HG02759 (cell line): ENCODE data around the gene NRXN3.

Experiments
- ATAC-seq: cut with Tn5 transposase; IDR thresholded peaks from one replicate; pipeline ENCODE4 v1.9.1; 2021; ENCODE audit warnings: mild to moderate bottlenecking, moderate library complexity; ENCODE audit not compliant: unreplicated experiment

The NRXN3 gene

GRCh38 chr14:78170203-78170602 is at the start of gene NRXN3:
TSS of gene NRXN3 (plus strand) at chr14:78170373. CDS start at chr14:78243094, 72,721 bp downstream.
- no peak for ATAC-seq

DNA sequence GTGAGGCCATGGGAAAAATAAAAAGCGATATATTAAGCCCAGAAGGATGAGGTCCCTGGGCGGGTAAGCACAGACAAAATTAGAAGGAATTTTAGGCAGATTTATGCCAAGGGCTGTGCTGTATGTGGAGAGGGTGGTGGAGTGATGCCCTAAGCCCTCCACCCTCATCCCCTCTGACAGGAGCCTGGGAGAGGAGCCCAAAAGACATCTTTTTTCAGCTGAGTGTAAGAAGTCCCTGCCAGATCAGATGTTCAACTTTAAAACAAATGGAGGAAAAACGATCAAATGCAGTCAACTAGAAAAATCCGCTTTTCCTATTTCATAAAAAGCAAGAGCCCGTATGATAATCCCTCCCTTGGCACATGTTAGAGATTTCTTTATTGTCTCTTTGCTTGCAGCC is 47.7 kb upstream of the NRXN3 start:
- ATAC-seq, result no peak

DNA sequence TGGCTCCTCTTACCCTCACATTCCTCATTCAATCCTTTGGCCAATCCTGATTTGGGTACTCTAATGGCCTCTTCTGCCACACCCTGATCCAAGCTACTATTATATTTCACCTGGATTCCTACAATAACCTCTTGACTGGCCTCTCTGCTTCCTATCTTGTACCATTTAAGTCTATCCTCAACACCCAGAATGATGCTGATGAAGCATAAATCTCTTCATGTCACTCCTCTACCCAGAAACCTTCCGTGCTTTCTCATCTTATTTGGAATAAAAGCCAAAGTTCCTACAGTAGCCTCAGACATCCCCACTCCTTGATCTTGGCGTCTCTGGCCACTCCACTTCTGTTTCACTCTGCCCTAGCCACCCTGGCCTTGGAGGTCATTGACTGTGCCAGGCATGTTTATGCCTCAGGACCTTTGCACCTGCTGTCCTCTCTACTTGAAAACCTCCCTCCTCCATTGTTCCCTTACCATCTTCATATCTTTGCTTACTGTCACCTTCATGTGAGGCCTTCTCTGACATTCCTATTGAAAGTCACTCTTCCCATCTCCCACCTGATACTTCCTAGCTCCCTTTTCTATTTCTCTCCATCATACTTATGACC is 46.4 kb upstream of the NRXN3 start:
- ATAC-seq, result no peak

DNA sequence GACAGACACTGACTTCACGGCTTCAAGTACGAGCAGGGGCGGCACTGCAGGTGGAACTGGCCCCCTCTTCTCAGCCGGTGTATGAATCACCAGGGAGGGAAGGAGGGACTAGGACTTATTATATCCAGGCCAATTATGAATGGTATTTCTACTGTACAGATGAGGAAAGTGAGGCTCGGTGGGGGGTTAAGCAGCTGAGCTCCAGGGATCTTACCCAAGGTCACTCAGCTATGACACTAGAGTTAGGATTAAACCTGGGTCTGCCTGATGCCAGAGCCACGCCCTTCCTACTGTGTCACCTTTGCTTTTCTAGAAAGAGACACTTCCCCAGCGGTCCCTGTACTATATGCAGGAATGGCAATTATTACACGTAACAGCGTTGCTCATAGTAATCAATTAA is 42.2 kb upstream of the NRXN3 start:
- ATAC-seq, result no peak

DNA sequence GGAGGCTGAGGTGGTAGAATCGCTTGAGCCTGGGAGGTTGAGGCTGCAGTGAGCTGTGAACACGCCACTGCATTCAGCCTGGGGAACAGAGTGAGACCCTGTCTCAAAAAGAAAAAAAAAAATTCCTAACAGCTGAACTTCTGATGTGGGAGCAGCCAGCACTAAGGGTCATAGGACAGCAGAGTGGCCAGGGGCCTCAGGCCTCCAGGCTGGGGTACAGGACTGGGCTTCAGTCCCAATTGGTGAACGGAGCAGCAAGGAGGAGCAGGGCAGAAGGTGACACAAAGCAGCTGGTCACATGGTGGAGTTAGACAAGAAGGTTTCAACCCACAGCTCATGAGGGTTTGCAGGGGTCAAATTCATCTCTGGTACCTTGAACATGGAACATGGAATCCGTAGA is 40.8 kb upstream of the NRXN3 start:
- ATAC-seq, result no peak

DNA sequence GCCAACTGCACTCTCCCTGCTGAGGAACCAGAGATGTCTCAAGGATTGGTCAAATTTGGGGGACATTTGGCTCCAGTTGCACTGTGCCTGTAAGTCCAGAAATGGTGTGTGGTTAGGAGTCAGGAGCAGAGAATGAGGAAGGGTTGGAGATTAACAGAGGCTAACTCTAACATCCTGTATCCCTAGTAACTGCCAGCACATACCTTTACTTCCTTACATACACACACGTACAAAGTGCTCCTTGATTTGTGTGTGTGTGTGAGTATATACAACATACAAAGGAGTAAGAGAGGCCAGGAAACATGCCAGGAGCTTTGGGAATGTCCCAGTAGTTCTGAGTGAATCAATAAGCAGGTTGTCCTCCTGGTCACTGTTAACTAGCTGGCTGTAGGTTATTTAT is 39.8 kb upstream of the NRXN3 start:
- ATAC-seq, result no peak

DNA sequence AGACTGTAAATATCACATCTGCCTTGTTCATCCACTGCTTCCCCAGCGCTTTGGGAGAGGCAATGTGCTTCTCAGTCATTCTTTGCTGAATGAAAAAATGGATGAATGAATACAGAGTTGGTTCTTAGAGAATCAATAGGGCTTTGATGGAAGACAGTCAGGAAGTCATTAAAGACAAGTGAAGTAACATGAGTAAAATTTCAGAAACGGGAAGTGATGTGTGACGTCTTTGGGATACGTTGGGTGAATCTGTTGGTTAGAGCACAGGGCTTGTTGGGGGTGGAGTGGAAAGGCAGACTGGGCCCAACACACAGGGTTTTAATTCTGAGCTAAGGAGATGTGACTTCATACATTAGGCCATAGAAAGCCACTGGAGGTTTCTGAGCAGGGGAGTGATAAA is 39.0 kb upstream of the NRXN3 start:
- ATAC-seq, result no peak

DNA sequence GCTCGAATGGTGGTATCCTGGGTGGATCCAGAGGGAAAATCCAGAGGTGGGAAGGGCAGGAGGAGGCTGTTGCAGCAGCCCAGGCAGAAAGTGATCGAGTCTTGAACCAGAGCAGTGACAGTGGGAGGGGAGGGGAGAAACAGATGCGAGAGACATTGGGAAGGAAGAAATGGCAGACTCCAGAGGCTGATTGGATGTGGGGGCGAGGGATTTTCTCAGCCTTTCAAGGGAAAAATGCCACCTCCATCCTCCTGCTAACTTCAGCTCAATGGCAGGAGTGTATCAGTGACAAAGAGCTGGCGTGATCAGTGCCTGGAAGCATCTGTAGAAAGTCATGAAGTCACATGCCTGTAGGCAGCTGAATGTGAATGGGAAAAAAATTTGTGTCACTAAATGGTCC is 38.6 kb upstream of the NRXN3 start:
- ATAC-seq, result no peak

GRCh38 chr14:78135450-78135891 is 34.7 kb upstream of the NRXN3 start:
- peak; percentile 61 for ATAC-seq

DNA sequence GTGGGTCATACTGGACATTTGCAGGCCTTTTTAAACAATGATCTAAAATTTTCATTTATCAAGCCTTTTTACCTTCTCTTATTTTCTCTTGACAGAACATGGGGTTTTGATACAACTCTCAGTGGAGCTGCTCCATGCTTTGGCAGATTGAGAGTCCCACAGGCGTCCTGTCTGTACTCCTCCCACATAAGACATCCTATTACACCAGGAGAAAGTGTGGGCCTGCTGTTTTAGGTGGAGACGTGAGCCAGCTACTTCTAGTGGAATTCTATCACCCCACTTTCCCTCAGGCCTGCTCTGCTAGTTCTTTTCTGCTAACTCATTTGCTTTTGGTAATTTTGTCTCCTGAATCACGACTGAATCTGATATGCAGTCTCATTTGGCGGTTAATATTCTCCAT is 33.5 kb upstream of the NRXN3 start:
- ATAC-seq, result no peak

DNA sequence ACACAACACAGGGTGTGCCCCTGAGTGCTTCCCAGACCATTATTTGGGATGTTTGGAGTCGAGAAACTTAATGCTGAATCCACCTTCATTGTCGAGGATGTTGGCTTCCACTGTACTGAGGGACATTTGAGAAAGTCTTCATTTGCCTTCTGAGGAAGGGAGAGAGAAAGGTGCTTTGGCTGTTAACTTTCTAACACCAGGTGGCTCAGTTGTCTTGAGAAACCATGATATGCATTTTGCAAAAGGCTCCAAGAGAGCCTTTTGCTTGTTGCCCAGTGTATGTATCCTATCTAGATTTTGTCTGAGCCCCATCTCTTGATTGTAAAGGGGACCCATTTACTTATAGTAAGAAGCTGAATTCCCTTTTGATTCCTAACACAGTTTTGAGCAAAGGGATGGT is 28.6 kb upstream of the NRXN3 start:
- ATAC-seq, result no peak

DNA sequence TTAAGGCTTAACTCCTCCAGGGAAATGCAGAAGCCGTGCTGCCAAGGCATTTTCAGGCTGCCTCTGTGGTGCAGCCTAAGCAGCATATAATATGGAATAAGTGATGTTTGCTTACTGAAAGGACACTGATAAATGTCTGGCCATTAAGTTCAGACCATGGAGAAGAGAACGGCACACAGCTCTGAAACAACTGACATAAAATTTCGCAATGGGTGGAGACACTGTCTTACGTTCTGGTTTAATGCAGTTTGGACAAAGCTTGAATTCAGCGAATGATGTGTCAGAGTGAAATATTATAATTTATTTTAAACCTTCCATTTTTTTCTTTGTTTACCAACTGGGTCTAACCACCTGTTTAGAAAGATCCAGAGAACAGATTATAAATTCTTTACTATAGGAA is 27.2 kb upstream of the NRXN3 start:
- no peak for ATAC-seq

DNA sequence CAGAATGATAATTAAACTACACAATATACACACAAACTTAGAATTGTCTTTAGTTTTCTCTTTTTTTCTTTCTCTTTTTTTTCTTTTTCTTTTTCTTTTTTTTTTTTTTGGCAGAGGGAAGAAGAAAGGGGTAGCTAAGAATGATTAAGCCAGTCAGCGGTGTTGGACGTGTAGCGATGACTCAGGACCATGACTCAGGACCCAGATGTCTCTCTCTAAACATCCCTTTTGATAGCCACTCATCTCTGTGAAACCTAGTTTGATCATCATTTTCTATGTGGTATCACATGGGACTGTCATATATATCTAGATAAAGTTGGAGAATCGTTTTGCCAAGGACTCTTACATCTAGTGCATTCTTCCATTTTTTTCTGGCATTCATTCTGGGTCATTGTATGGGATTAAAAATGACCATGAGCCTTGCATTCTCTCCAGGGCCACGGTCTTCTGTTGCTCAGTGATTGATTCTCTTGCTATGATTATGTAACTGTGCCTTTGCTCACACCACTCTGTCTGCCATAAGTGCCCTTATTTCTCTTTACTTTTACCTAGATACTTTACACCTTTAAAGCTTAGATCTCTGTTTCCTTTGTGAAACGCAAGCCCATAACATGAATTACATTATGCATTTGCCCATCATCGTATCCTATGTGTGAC is 26.6 kb upstream of the NRXN3 start:
- ATAC-seq, result no peak

DNA sequence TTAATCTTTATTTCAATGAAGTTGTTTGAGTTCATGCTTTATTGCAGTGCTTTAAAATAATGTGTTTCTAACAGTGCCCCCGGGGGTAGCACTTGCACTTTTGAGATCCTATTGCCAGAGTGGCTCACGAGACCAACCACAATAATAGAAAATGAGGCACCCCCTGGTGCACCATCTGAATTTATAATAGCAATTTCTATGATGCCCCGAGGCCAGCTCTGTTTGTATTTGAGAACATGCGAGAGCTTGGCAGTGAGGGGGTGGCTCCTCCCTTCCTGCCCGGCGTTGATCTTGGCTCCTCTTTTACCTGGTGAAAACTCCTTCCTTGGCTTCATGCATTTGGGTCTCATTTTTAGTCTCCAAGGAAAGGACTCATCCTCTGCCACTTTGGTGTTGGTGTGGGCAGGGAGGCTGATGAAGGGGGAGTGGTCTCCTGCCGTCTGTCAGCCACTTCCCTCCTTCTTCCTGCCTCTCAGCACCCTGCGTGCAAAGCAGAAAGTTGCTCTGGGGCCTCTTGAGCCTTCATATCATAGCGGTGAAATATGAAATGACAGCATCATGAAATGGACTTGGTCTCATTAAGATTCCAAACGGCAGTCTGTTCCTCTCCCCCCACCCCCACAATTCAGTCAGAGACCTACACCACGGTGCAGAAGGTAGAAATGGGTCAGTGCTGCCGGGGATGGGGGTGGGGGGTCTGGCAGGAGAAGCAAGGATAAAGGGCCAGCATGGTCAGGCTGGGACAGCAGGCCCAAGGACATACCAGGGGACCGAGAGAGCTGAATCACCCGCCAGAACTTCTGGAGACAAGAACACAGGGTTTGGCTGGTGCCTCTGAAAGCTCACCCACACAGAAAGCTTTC is 17.7 kb upstream of the NRXN3 start:
- no peak for ATAC-seq

DNA sequence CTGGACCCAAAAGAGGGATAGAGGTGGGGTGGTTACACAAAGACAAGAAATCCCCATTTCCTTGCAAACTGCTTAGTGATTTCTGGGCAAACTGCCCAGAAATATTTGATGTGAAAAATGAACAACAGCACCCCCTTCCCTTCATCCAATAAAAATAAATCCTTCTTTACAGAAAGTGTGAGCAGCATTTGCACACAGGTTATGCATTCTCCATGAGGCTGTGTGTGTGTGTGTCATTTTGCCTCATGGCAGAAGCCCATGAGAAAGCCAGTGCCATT is 17.2 kb upstream of the NRXN3 start:
- ATAC-seq, result no peak

DNA sequence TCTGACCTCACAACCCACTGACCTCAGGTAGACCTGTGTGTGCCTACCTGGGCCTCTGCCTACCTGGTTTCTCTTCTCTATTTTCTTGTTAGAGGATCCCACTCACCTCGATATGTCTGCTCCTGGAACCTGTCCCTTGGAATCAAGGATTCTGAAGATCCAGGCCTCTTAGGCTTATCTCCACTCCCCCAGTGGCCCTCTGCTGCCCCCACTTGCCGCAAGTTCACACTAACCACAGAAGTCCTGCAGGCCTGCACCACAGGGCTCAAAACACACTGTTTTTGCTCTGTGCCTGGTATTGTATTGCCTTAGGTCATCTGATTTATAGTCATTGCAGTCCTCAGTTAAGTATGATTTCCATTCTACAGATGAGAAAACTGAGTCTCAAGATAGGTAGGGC is 15.3 kb upstream of the NRXN3 start:
- ATAC-seq, result no peak

DNA sequence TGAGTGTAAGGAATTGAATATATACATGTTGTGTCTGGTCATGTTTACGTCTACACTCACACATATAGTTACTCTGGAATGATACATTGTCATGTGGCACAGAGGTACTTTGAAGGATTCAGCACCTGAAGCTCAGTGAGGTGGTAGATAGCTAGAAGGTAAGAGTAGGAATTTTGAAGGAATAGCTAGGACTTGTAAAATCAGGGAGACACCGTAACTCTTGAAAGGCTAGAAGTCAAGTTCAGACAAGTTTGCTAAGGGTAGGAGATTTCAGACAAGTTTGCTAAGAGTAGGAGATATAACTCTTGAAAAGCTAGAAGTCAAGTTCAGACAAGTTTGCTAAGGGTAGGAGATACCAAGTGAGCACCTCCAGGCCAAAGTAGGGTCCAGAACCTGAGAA is 14.0 kb upstream of the NRXN3 start:
- no peak for ATAC-seq

- ATAC-seq, result no peak
These were observed 12.4 kb upstream of the NRXN3 start for GRCh38 chr14:78157494-78158437.

DNA sequence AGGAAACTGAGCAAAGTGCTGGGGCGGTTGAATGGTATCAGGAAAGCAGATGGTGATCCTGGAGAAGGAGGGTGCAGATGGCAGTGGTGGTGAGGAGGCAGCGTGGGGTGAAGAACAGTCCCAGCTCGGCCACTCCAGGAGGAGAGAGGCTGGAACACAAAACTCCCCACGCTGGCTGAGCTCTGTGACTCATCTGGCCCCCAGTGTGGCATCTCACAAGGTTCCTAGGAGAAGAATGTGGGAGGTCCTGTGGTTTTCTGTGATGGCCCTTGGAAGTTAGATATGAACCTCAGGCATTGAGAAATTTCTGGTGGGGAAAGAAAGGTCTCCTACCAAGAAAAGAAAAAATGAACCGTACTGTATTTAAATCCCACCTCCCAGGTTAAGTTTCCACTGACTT is 8.0 kb upstream of the NRXN3 start:
- ATAC-seq, result no peak

DNA sequence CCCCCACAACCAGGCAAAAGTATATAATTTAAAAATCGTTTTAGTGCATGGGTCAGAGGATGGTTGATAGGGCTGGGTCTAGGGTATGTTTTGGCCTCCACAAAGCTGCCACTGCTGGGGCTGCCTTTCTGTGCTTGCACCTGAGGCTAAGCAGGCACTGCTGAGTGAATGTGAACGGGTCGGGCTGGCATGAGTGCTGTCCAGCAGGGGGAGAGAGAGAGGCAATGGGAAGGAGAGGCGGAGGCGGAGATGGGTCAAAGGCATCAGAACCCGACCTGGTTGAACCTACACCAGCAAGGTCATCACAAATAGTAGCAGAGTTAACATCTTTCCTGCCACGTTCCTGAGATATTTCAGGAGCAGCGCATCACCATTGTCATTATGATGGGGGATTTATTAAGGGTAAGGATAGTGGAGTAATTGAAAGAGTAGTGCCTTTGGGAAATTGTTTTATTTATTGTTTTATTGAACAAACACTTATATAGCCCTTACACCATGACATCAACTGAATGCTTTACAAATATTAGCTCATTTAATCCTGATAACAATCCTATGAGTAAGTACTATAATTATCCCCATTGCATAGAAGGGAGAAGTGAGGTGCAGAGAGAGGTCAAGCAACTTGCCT is 5.8 kb upstream of the NRXN3 start:
- no peak for ATAC-seq

DNA sequence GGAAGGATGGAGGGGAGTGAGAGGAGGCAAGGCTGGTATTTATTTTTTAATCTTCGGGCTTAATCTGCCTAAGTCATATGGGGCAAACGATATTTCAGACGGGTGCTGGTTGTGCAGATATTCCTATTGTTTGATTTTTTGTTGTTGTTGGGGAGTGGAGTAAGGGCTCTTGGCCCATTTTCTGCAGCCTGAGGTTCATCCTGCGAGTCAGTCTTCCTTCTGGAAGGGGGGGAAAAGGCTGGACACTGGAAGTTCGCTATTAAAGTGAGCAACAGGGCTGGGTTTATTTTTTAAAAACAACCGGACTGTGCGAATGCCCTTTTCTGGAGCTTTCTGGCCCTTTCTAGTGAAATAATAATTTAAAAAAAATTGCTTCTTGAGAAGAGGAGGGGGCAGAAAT is 2.3 kb downstream of the NRXN3 start:
- no peak for ATAC-seq
